ENCODE measurements around the gene SMCR8. TPM values are rescaled to one million over a fixed set of nuclear protein-coding genes. Genes with fewer than 3 reads are reported as not detected.
"Not testable (repeated sequence)": the region's sequence is repeated elsewhere in the genome, so short reads cannot be mapped to it uniquely, and the experiment has no call there.

The SMCR8 gene
- total RNA-seq, 1 donor from 2014 or later: 10.3 TPM

GRCh38 chr17:18363101-18364049 lies 48.3 kb downstream of the SMCR8 start, which contains the start of gene SHMT1:
Gene SHMT1, minus strand, starts transcription at chr17:18363550. Its CDS starts 7,569 bp downstream, at chr17:18355981.
- no peaks in the 10 kb centered on the region for H3K27me3 ChIP-seq
- no peak for TF ChIP-seq CTCF (IDR thresholded peaks at IDR 0.05)

GRCh38 chr17:18364166-18364565 lies 49.1 kb downstream of the SMCR8 start:
- no peak for DNase-seq (ENCODE audit: low spot score in 2 of 2)
- intact Hi-C loops (cut with DNase I): loop anchor here (5.0 to 10.0 kb wide), 3 partner anchors 47 to 392 kb away; partner anchors contain the start of genes ALKBH5, DRC3, SMCR8 and TOM1L2
- Histone ChIP-seq H3K9me3 (no peaks in the 10 kb centered on the region), H3K27me3 (no peaks in the 10 kb centered on the region), H3K4me1 (peaks cover 0 to 6% of the 10 kb centered on the region in 2 donors), H3K36me3 (no peaks in the 10 kb centered on the region), H3K4me3 (peak overlapping the region in 1 of 2 donors; percentile 86), H3K27ac (no peak overlapping the region)
- TF ChIP-seq CTCF (IDR thresholded peaks at IDR 0.05): no peak

More at GRCh38 chr17:18363101-18364049, 48.3 kb downstream of the SMCR8 start, which contains the start of gene SHMT1:
- H3K4me3 ChIP-seq: peak within 1 kb of the TSS; percentile 86 to 89
- peaks cover 0 to 6% of the 10 kb centered on the region in 2 donors for H3K4me1 ChIP-seq
- H3K9me3 ChIP-seq: no peaks in the 10 kb centered on the region
- no peaks in the 10 kb centered on the region for H3K36me3 ChIP-seq
- DNase-seq (ENCODE audit: low spot score in 2 of 2): peak; percentile 83 to 96
- intact Hi-C loops (cut with DNase I): loop anchor here (2.0 to 10.0 kb wide), 4 partner anchors 46 to 391 kb away; partner anchors contain the start of genes ALKBH5, DRC3, MIEF2 and SMCR8
- H3K27ac ChIP-seq: peak within 1 kb of the TSS; percentile 66 to 72

- DNase-seq (ENCODE audit: low spot score in 2 of 2): no peak
- intact Hi-C loops (cut with DNase I): loop anchor here (10.0 kb wide), 1 partner anchor 184 kb away; the partner anchor contains the start of gene ALKBH5
- no peaks in the 10 kb centered on the region for H3K9me3 ChIP-seq
- no peak overlapping the region for H3K27ac ChIP-seq
- no peak overlapping the region for H3K4me3 ChIP-seq
- TF ChIP-seq CTCF (IDR thresholded peaks at IDR 0.05): no peak
- no peaks in the 10 kb centered on the region for H3K27me3 ChIP-seq
- no peaks in the 10 kb centered on the region for H3K36me3 ChIP-seq
- H3K4me1 ChIP-seq: peaks cover 0 to 2% of the 10 kb centered on the region in 2 donors
Measured at GRCh38 chr17:18368946-18369345, 53.9 kb downstream of the SMCR8 start.

- H3K4me1 ChIP-seq: no peaks in the 10 kb centered on the region
- no peak overlapping the region for H3K4me3 ChIP-seq
- no peak overlapping the region for H3K27ac ChIP-seq
- no peaks in the 10 kb centered on the region for H3K36me3 ChIP-seq
- no peak for DNase-seq (ENCODE audit: low spot score in 2 of 2)
- H3K9me3 ChIP-seq: peaks cover 0 to 4% of the 10 kb centered on the region in 2 donors
- intact Hi-C loops (cut with DNase I): no loop called here
- H3K27me3 ChIP-seq: no peaks in the 10 kb centered on the region
- no peak for TF ChIP-seq CTCF (IDR thresholded peaks at IDR 0.05)
Measured at GRCh38 chr17:18370761-18371160, 55.7 kb downstream of the SMCR8 start.

- H3K27ac ChIP-seq: no peak overlapping the region
- no peak overlapping the region for H3K4me3 ChIP-seq
- peaks cover 0 to 4% of the 10 kb centered on the region in 2 donors for H3K9me3 ChIP-seq
- DNase-seq (ENCODE audit: low spot score in 2 of 2): no peak
- H3K27me3 ChIP-seq: no peaks in the 10 kb centered on the region
- TF ChIP-seq CTCF (IDR thresholded peaks at IDR 0.05): no peak
- H3K36me3 ChIP-seq: no peaks in the 10 kb centered on the region
- no peaks in the 10 kb centered on the region for H3K4me1 ChIP-seq
- intact Hi-C loops (cut with DNase I): no loop called here
Measured at GRCh38 chr17:18371455-18371854, 56.4 kb downstream of the SMCR8 start.

- DNase-seq (ENCODE audit: low spot score in 2 of 2); H3K36me3 ChIP-seq; intact Hi-C loops (cut with DNase I); H3K9me3 ChIP-seq; H3K27ac ChIP-seq; H3K27me3 ChIP-seq; H3K4me1 ChIP-seq; H3K4me3 ChIP-seq: not testable (repeated sequence)
Measured at GRCh38 chr17:18373181-18373580, 58.1 kb downstream of the SMCR8 start.
